Measurements from ENCODE around the gene DPP6.
A peak's percentile ranks its signal among the peaks of the same experiment; 100 is the strongest.

Gene DPP6

DNA sequence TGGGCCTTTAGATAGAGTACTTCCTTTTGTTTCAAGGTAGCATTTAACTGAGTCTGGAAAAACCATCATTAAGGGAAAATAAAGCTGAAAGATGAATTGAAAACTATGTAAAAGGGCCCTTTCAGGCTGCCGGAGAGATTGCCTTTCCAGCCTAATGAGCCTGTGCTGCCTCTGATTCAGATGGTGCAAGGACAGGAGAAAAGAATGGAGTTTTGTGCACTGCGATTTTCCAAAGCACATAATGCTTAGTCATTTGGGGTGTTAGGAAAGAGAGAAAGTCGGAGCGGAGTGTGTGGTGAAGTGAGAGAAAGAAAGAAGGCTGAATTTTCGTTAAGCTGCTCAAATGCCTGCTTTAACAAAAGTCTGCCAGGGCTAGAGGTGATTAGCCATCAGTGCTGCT, 691.0 kb downstream of the DPP6 start:
- DNase-seq = no peak

DNA sequence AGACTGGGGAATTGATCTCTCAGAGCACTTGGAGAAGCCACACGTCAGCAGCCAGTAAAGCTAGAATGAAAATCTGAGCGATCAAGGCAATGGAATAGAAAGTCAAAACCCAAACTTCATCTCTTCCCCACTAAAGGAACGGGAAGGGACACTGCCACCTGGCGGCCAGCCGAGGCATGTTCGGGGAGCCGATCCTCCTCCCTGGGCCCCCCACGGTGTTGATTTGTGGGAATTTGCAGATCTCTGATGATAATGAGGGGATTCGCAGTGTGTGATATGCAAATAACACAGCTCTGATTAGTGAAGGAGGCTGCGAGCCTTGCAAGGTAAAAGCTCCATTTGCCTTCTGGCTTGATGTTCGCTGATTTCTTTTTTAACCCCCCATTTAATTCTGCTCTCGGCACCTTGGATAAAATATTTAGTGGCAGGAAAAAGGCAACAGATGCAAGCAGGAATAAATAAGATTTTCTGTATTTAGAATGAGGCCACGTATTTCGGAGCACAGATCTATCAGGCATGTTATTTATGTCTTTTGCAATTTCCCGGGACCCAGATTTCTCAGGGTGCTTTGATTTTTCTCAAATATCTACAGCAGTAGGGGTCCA, 692.2 kb downstream of the DPP6 start:
- peak; percentile 2 for DNase-seq

DNA sequence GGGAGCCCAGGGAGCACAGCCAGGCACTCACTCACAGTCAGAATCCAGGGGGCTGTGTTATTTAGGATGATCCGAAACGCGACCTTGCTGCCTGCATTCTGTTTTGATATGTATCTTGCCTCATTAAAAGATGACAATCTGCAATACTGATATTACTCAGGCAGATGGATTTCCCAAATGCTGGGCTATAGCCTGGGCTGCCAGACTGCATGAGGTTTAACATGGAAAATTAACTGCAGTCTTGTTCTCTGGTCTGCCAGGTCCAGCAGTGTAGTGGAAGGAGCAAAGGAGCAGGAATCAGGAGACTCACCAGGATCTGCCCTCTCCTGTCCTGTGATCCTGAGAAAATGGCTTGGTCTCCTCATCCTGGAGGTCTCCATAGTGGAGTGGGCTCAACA, 692.7 kb downstream of the DPP6 start:
- DNase-seq = no peak

DNA sequence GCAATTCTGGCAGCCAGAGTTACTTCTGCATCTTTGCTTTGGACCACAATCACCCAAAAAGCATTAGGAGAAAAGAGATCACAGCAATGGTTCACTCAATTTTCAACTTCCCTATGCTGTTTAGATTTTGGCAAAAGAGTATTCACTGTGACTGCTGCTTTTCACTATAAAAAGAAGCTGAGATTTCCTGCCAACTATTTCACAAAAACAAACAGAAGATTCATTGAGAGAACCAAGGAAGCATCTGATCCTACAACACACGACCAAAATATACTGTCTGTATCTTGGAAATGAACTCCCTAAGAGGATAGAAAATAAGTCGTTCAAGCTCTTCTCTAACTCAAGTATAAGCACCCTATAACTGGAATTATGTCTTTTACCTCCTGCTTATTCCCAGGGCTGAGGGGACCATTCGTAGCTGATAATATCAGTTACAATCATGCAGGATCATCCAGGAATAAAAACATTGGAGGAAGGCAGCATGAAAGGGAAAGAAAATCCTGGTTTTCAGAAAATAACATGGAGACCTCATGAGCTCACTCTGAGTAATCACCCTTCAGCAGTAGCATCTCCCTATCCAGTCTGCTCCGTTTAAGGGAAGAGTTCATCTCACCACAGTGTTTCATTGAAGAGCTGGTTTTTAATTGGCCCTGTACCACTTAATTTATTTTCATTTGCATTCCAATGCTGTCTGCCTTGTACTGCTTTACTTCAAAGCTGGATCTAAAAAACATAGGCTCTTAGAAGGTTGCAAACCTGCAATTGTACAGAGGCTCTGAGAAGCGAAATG, 694.6 kb downstream of the DPP6 start:
- DNase-seq = no peak

DNA sequence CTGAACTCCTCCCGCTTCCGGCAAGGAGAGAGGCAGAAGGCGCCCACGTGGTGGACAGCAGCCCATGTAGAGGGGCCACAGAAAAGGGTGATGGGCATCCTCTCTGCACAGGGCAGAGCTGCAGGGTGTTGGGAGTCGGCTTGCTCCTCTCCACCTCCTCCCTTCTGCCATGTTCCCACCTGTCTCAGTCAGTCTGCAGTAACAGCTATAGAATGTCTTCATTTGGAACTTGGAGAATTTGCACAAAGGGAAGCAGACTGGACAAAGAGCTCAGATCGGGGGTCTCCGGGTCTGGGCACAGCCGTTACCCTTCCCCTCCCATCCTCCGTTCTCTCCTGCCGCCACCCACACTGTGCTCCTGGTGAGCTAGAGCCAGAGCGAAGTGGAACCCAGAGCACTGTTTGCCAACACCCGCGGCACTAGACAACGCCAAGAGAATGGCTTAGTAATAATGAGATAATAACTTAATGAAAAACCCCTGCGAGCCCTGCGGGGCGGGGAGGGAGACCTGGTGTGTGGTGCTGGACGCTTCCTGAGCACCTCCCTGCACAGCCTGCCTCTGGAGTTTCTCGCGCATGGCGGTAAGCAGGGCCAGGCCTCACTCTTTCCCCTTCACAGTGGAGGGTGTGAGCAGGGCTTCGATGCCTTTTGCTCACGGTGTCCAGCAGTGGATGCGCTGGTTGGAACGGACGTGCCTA, 696.0 kb downstream of the DPP6 start:
- no peak for DNase-seq

DNA sequence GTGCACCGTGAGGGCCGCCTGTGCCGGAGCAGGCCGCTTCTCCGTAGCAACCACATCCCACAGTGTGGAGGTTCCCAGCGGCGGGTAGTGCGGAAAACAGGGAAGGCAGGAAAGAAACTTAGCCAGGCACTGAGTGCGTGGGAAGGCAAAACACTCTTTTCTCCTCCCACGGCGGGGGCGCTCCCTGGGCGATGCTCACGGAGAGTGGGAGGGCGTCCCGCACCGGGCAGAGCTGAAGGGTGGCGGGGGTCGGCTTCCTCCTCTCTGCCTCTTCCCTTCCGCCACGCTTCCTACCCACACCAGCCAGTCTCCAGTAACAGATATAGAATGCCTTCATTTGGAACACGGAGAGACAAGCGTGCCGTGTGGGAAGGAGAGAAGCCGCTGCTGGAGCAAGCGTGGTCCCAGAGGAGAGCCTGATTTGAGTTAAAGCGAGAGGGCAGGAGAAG, 698.2 kb downstream of the DPP6 start:
- DNase-seq = no peak

DNA sequence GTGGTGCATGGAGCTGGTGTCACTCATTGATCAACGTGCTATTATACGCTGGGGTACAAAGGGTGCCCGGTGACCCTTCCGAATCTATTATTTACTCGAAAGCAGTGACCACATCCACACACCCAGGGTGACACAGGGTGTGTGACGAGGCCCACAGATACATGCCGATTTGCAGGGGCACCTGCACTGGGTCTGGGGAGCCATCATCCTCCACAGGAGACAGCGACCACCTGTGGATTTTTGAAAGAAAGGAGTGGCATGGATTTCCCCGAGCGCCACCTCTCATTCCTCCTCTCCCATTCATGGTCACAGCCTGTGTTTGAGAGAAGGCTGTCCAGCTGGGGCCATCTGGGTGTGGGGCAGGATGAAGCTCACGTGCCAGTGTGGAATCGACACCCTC, 701.0 kb downstream of the DPP6 start:
- DNase-seq = no peak

DNA sequence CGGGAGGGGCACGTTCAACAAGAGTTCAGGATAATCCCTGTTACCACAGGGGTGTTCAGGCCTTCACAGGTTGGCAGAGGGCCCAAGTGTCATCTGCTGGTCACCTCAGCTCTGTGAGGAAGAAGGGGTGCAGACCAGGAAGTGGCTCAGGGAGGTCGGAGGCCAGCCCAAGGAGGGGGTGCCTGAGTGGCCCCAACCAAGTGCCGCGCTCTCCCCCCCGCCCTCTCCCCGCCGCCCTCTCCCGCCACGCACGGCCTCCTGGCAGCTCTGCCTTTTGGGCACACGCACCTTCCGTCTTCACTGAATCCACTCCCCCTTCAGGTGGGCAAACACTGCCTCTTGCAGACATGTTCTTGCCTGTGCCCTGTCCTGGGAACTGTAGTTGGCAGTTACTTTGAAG, 705.6 kb downstream of the DPP6 start:
- DNase-seq = no peak

DNA sequence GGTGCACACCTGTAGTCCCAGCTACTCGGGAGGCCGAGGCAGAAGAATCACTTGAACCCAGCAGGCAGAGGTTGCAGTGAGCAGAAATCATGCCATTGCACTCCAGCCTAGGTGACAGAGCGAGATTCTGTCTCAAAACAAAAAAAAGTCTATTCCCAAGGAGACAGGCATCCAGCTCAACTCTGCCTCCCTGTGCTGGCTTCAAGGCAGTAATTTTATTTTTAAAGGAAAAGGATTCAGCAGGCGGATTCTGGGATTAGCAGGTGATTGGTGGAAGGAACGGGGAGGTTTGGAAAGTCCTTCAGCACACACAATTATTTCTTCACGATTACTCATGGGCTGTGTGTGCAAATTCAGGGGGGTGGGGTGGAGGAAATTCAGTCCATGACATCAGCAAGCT, 707.8 kb downstream of the DPP6 start:
- no peak for DNase-seq

DNA sequence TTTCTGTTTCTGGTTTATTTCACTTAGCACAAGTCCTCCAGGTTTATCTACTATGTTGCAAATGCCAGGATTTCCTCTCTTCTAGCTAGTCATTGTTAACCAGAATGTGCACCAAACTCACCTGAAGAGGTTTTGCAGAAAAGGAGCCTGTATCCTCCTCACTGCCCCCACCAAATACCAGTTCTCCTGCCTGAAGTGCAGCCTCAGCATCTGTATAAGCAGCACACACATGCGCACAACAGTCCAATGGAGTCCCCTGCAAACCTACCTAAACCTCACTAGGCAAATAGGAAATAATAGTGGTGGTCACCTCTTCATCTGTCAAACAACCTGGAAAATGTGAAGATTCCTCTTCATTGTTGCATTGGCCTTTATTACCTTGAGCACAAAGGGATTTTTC, 712.9 kb downstream of the DPP6 start:
- no peak for DNase-seq

DNA sequence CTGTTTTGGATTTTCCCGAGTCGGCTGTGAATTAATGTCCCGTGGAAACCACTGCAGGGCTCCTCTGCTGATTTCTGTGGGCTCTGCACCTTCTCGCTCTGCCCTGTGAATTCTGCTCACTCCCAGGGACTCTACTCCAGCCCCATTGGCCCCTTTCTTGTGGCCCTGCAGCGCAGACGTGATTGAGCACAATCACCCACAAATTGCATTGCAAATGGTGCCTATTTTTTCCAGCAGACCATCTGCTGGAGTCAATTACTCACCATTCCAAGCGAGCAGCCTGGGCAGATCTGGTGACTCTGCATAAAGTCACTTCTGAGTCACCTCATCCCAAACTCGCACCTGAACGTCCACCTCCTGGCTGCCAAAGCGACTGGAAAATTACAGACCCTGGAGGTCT, 714.9 kb downstream of the DPP6 start:
- no peak for DNase-seq

DNA sequence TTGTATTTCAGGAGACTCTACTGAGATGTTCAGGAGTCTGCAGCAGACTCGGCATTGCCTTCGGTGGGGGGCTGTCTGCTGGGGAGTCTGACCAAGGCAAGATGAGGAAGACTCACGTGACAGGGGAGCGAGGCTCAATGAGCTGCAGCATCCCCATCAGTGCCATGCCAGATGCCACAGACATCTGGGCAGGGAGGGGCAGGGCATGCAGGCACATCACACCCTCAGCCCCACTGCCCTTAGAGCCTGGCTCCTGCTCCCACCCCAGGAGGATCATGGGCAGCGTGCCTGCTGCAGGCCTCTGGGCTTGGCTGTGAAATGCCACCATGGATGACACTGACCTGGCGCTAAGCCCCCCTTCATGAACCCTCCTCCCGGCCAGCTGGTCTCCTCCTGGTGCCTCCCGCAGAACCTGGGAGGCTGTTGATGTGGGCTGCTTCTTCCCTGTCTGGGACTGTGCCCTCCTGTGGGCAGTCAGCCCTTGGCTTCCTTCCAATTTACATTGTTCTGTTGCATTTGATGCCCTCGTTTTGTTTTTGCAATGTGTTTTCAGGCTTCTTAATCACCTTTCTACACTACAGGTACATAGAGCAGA, 715.7 kb downstream of the DPP6 start:
- no peak for DNase-seq

DNA sequence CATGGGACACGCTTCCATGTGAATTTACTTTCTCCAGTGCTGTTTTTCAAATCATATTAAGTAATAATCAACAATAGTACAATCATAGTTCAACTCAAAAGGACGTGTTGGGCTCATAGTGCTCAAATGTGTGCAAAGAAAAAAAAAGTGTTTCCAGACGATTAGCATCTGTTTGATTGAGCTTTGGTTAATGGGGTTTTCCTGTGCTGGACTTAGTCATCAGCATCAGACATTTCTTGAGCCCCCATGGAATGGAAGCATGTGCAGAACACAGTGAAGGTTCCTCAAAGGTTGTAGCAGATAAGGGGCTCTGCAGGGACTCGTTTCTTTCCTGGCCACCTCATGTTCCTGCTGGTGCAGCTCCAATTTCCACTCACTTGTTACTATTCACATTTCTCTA, 716.8 kb downstream of the DPP6 start:
- no peak for DNase-seq

DNA sequence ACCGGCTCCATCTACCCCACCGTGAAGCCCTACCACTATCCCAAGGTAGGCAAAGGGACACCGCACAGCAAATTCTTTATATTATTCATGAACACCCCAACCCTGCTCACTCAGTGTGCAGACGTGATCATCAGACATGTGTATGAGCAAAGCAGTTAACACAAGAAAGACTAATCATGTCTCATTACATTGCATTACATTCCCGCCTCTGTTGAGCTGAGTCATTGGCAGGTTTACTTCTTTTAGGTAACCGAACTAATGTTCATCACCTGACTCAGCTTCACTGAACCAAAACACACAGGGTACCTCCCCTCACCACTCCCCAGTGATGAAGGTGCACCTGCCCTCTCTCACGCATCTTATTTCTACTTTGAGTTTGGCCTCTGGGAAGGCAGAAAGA, 717.3 kb downstream of the DPP6 start:
- DNase-seq = no peak

DNA sequence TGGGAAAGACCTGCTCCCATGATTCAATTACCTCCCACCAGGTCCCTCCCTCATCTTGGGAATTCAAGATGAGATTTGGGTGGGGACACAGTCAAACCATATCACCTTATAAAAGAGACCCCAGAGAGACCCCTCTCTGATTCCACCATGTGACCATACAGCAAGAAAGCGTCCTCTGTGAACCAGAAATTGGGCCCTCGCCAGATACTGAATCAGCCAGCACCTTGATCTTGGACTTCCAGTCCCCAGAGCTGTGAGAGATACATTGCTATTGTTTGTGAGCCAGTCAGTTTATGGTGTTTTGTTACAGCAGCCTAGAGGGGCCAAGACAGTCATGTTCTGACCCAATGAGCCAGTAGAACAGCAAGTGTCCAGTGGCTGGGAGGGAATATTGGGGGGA, 718.2 kb downstream of the DPP6 start:
- no peak for DNase-seq

DNA sequence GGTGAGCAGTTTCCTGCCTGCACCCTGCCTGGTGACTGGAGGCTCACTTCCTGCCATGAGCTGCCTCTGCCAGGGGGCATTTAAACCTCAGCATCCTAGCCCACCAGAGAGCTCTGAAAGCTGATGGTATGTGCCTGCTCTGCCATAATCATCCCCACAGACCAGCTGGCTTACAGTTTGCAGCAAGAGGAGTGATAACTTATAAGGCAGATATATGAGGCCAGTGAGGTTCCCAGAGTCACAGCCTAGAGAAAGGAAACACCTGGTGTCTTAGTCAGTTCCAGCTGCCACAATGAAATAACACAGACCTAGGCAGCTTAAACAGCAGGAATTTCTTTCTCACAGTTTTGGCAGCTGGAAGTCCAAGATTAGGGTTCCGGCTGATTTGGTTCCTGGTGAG, 718.8 kb downstream of the DPP6 start:
- no peak for DNase-seq

DNA sequence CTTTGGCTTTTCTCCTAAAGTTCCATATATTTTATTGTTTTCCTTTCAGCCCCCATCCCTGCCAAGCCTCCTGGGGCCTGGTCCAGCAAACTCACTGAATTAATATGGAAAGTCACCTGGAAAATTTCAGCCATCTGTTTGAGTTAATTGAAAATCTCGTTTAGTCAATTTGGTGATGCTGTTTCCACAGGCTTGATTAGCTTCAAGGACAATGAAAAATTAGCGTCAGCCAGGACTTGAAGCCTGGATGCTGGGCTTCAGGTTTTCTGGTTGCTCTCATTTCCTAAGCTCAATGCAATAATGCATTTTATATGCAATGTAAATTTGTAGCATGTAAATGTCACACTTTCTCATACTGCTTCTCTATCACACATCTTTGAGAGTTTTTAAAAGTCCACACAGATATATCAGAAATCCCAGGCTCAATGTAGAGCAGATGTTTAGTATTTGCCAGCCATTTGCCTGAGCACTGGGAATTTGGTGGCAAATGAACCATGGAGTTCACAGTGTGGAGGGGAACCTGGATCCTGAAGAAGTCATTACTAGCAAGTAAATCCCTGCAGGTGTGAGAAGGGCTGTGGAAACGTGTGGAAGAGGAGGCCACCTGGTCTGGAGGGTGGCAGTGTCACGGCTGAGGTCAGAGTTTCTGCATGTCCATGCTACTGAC, 722.2 kb downstream of the DPP6 start:
- no peak for DNase-seq

DNA sequence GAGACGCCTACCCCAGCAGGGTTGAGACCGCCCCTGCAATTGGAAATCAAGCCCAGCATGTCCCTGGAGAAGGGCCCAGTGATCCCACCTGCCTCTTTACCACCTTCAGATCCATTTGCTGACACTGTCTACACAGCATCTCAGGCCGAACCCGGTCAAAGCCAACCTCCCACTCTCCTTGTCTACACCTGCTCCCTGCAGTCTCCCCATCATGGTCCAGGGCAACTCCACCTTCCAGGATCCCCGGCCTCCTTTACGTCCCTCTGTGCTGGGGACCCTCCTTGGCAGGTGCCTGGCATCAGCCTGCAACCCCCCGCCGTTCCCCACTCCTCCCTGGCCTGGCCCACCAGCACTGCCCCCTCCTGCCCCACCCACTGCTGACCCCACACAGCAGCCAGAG, 723.5 kb downstream of the DPP6 start:
- DNase-seq = no peak

DNA sequence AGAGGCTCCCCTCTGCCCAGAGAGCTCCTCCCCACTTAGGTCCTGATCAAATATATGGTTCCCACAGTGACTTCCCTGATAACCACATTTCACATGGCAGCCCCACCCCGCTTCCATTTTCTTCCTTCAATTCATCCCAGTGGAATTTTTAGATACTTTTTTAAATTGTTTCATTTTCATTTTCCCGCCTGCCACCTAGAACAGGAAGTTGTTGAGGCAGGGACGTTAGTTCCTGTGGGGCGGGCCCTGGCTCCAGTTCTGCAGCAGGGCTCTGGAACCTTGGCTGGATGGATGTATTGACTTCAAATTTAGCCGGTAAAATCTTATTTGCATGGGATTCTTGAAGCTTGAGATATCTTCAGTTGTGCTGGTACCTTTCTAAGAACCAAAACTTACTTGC, 724.2 kb downstream of the DPP6 start:
- DNase-seq = no peak

DNA sequence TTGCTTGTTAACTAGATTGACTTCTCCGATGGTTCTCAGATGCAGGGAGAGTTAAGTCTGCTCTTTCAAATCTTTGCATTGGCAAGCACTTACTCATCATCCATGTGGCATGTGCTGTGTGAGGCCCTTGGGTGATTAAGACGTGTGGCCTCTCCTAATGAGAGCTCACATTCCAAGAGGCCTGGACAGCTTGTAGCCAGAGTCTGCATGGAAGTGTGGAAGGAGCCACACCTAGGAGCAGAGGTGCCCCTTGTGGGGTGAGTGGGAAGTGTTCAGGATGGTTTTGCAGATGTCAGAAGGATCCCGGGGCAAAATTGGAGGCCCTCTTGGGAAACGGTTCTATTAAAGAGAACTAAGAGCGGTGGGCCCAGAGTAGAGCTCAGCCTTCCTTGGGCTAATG, 724.8 kb downstream of the DPP6 start:
- DNase-seq = no peak

DNA sequence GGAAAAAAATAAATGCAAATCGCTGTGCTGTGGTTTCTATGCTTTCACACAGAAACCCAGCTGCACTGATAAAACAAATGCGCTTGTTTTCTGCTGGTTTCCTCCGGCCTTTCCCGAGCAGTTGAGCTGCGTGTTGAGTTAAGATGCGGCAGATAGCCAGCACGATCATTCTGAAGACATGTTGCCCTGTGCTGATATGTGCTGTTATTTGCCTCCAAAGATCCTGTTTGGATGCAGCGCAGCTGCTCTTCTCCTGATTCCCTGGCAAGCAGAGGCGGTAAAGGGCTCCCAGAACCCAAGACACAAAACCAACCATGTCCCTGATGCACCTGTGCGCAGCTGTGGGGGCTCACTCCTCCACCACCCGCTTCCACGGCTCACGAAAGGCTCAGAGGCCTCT, 725.3 kb downstream of the DPP6 start:
- no peak for DNase-seq

DNA sequence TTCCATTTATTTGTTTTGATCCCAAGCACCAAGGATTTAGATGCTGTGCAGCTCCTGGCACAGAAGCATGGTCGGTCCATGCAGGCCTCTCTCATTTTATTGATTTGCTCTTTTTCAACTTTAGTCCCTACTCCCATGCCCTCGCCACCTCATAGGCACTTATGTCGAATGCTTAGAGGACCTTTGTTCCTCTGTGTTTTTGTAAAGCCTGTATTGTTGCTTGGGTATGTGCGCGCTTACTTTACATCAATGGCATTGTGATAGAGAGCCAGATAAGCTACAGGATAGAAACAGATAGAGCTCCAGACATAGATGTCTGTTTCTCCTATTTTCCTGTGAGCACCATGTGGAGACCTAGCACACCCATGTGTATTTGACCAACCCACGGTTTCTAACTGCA, 725.7 kb downstream of the DPP6 start:
- DNase-seq = no peak

Measured in inflammatory macrophage treated with lipopolysaccharide for 4 hours (primary cell).